Measurements from ENCODE around the gene TFCP2.

The TFCP2 gene

GRCh38 chr12:51139292-51139844 is 33.6 kb downstream of the TFCP2 start:
- H3F3A ChIP-seq (ENCODE audit: insufficient read depth, low read length): no peaks in the 10 kb centered on the region
- H3K4me3 ChIP-seq (ENCODE audit: low read depth, low read length, poor library complexity, severe bottlenecking): no peak overlapping the region
- no peak overlapping the region for H2AFZ ChIP-seq (ENCODE audit: low read length)
- no peaks in the 10 kb centered on the region for H3K36me3 ChIP-seq (ENCODE audit: insufficient read depth, low read length)
- TF ChIP-seq CTCF (IDR thresholded peaks at IDR 0.05; ENCODE audit: low read length): no peak
- no peak for TF ChIP-seq EZH2 (IDR thresholded peaks at IDR 0.05; ENCODE audit: borderline replicate concordance, low read length)
- no peaks in the 10 kb centered on the region for H3K9me2 ChIP-seq (ENCODE audit: low read depth, low read length)
- no peak overlapping the region for H3K9ac ChIP-seq (ENCODE audit: low read length)
- H3K27me3 ChIP-seq (ENCODE audit: insufficient read depth, low read length): no peaks in the 10 kb centered on the region
- no peaks in the 10 kb centered on the region for H4K20me1 ChIP-seq (ENCODE audit: insufficient read depth, low read length)
- H3K79me2 ChIP-seq (ENCODE audit: insufficient read depth, low read length): no peaks in the 10 kb centered on the region
- no peaks in the 10 kb centered on the region for H3K4me1 ChIP-seq (ENCODE audit: insufficient read depth, low read length, severe bottlenecking)
- no peak overlapping the region for H3K4me2 ChIP-seq (ENCODE audit: low read length)
- no peaks in the 10 kb centered on the region for H3K9me3 ChIP-seq (ENCODE audit: low read length)
- H3K27ac ChIP-seq (ENCODE audit: low read depth, low read length, poor library complexity, severe bottlenecking): no peak overlapping the region

GRCh38 chr12:51132693-51133092 is 40.2 kb downstream of the TFCP2 start:
- Histone ChIP-seq H3K36me3 (ENCODE audit: insufficient read depth, low read length) (no peaks in the 10 kb centered on the region), H3K27me3 (ENCODE audit: insufficient read depth, low read length) (no peaks in the 10 kb centered on the region)

GRCh38 chr12:51131745-51132521 is 41.0 kb downstream of the TFCP2 start:
- Histone ChIP-seq H3K27me3 (ENCODE audit: insufficient read depth, low read length) (no peaks in the 10 kb centered on the region), H4K20me1 (ENCODE audit: insufficient read depth, low read length) (no peaks in the 10 kb centered on the region), H2AFZ (ENCODE audit: low read length) (no peak overlapping the region), H3K27ac (ENCODE audit: low read depth, low read length, poor library complexity, severe bottlenecking) (no peak overlapping the region), H3K4me3 (ENCODE audit: low read depth, low read length, poor library complexity, severe bottlenecking) (no peak overlapping the region), H3K9me2 (ENCODE audit: low read depth, low read length) (no peaks in the 10 kb centered on the region), H3K36me3 (ENCODE audit: insufficient read depth, low read length) (no peaks in the 10 kb centered on the region), H3K4me1 (ENCODE audit: insufficient read depth, low read length, severe bottlenecking) (peaks cover 5% of the 10 kb centered on the region), H3K4me2 (ENCODE audit: low read length) (no peak overlapping the region), H3K9me3 (ENCODE audit: low read length) (no peaks in the 10 kb centered on the region), H3F3A (ENCODE audit: insufficient read depth, low read length) (no peaks in the 10 kb centered on the region), H3K79me2 (ENCODE audit: insufficient read depth, low read length) (no peaks in the 10 kb centered on the region), H3K9ac (ENCODE audit: low read length) (no peak overlapping the region)
- no peak for TF ChIP-seq CTCF (IDR thresholded peaks at IDR 0.05; ENCODE audit: low read length)
- TF ChIP-seq EZH2 (IDR thresholded peaks at IDR 0.05; ENCODE audit: borderline replicate concordance, low read length): no peak

More at GRCh38 chr12:51132693-51133092, 40.2 kb downstream of the TFCP2 start:
- Histone ChIP-seq H3K9ac (ENCODE audit: low read length) (no peak overlapping the region), H3K27ac (ENCODE audit: low read depth, low read length, poor library complexity, severe bottlenecking) (no peak overlapping the region), H3K9me3 (ENCODE audit: low read length) (no peaks in the 10 kb centered on the region), H3K79me2 (ENCODE audit: insufficient read depth, low read length) (no peaks in the 10 kb centered on the region), H3K4me2 (ENCODE audit: low read length) (no peak overlapping the region), H3K9me2 (ENCODE audit: low read depth, low read length) (no peaks in the 10 kb centered on the region), H3K4me3 (ENCODE audit: low read depth, low read length, poor library complexity, severe bottlenecking) (no peak overlapping the region), H4K20me1 (ENCODE audit: insufficient read depth, low read length) (no peaks in the 10 kb centered on the region), H3F3A (ENCODE audit: insufficient read depth, low read length) (no peaks in the 10 kb centered on the region), H2AFZ (ENCODE audit: low read length) (no peak overlapping the region), H3K4me1 (ENCODE audit: insufficient read depth, low read length, severe bottlenecking) (peaks cover 5% of the 10 kb centered on the region)
- no peak for TF ChIP-seq CTCF (IDR thresholded peaks at IDR 0.05; ENCODE audit: low read length)
- no peak for TF ChIP-seq EZH2 (IDR thresholded peaks at IDR 0.05; ENCODE audit: borderline replicate concordance, low read length)

Data from OCI-LY1 (cell line).